ENCODE data around the gene BUB3.
"Not testable (repeated sequence)": the region's sequence is repeated elsewhere in the genome, so short reads cannot be mapped to it uniquely, and the experiment has no call there.

Gene BUB3

GRCh38 chr10:123154711-123155505, 706 bp downstream of the BUB3 start:
- no peak for DNase-seq (ENCODE audit: low read depth, low spot score)

- no peak for DNase-seq (ENCODE audit: low read depth, low spot score)
Measured at GRCh38 chr10:123156078-123156477, 1.9 kb downstream of the BUB3 start.

- DNase-seq (ENCODE audit: low read depth, low spot score), result no peak
Measured at GRCh38 chr10:123157210-123157609, 3.0 kb downstream of the BUB3 start.

DNA sequence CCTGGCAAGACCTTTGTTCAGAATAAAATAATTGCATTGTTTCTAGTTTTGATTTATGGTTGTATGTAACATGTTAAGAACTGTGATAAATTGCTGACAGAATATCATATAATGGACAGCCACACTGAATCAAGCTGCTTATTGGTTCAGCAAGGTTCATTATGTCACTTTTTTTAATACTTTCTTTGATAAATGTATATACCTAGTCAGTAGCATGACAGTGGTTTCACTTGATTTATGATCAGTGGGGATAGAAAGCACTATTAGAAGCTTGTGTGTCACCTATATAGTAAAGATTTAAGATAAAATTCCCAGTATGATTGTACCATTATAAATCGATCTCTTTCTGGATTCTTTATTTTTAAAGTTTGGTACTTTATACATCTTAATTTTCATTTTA, 4.5 kb downstream of the BUB3 start:
- DNase-seq (ENCODE audit: low read depth, low spot score), result no peak

GRCh38 chr10:123160311-123160980, 6.2 kb downstream of the BUB3 start:
- DNase-seq (ENCODE audit: low read depth, low spot score), result no peak

- no peak for DNase-seq (ENCODE audit: low read depth, low spot score)
Measured at GRCh38 chr10:123164319-123164718, 10.1 kb downstream of the BUB3 start.

- no peak for DNase-seq (ENCODE audit: low read depth, low spot score)
Measured at GRCh38 chr10:123165445-123166072, 11.4 kb downstream of the BUB3 start.

DNA sequence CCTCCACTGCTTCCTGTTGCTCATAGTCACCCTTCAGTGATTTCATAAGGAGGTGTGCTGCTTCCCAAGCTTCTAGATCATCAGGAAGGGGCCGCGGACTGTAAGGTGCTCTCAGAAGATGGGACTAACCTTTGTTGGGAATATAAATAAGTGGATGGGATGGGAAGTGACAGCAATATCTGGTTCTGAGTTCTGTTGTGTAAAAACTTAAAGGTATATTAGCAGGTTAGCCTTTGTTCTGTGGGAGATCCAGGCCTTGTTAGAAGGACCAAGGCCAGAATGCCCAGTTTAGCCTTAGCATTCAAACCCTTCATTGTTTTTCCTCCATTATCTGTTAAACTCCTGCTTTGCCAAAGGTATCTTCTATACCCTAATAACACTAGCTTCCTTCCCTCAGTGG, 12.4 kb downstream of the BUB3 start:
- DNase-seq (ENCODE audit: low read depth, low spot score), result no peak

DNA sequence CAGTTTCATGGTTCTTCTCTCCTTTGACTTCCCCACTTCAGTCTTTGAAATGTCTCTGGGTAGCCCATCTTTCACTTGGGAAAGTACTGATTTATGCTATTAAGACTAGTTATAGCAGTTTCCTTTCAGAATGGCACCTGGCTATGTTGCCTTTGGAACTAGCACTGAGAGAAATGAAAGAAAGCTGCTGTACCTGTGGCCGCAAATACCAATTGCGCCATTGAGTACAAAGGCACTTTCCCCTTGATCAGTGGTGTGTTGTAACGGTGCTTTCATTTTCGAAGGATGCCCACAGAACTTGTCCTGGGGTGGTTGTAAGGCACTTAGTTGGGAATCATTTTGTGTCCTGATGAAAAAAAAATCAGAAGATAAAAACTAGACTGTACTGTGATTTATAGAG, 16.8 kb downstream of the BUB3 start:
- DNase-seq (ENCODE audit: low read depth, low spot score), result no peak

DNA sequence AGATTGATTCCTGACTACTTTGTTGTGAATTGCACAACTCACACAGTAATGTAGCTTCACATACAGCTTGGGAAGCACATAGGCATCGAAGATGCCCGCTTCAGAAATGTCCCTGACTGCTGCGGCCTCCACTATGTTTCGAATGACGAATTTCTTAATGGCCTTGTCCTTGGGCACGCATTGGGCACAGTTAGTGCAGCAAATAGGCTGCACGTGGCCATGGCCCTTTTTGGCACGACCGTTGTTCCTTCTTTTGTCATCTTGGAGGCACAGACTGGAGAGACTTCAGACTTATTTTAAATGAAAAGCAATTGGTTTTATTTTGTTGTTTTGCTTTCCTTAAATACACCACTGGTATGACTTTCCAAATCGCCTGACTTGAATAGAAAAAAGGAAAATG, 17.4 kb downstream of the BUB3 start:
- DNase-seq (ENCODE audit: low read depth, low spot score), result not testable (repeated sequence)

- no peak for DNase-seq (ENCODE audit: low read depth, low spot score)
Measured at GRCh38 chr10:123175389-123176387, 21.5 kb downstream of the BUB3 start.

- not testable (repeated sequence) for DNase-seq (ENCODE audit: low read depth, low spot score)
Measured at GRCh38 chr10:123178390-123178789, 24.2 kb downstream of the BUB3 start.

GRCh38 chr10:123180101-123181090, 26.2 kb downstream of the BUB3 start:
- DNase-seq (ENCODE audit: low read depth, low spot score), result no peak

DNA sequence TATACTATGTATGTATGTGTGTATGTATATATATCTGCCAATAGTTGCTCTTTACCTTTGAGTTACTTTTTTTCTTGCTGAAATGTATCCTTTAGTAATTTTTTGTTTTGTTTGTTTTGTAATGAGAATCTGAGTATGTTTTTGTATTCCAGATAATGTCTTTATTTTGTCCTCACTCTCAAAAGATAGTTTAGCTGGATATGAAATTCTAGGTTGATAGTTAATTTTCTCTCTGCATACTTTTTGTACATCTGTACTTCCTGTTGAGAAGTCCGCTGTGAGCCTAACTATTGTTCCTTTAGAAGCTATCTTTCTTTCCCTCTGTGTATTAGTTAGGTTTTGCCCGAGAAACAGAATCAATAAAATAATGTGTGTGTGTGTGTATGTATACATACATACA, 29.5 kb downstream of the BUB3 start:
- DNase-seq (ENCODE audit: low read depth, low spot score), result no peak

DNA sequence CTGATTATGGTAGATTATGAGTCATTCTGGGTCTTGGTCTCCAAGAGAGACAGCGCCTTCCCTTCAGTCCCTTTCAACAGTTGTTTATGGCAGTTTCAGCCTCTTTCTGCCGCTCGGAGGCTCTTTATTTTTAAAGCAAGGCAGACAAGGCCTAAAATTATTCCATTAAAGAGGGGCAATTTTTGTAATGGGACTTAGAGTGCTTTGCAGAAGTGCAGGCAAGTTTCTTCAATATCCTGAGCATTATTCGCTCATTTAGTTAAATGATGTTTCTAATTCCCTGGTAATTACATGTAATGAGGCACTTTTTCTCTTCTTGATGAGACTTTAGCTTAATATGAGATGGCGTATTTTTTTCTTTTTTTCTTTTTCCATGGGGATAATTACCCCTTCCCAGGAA, 33.6 kb downstream of the BUB3 start:
- no peak for DNase-seq (ENCODE audit: low read depth, low spot score)

- no peak for DNase-seq (ENCODE audit: low read depth, low spot score)
Measured at GRCh38 chr10:123191886-123192285, 37.7 kb downstream of the BUB3 start.

DNA sequence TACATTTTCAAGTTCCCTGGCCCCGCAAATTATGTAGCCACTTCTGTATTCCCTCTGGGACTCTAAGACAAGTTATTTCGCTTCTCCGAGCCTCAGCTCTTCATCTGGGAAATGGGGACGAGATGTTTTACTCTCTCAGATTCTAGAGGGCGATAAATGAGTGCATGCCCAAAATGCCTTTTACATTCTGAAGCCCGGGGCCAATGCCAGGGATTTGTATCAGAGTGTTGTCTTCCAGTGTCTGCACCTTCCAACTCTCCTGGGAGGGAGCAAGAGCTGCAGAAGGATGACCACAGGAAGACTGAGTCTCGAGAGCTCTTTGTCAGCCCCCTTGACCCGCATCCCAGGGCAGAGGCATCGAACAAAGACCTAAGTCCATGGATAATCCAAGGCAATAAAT, 39.9 kb downstream of the BUB3 start:
- no peak for DNase-seq (ENCODE audit: low read depth, low spot score)

- DNase-seq (ENCODE audit: low read depth, low spot score), result no peak
Measured at GRCh38 chr10:123200531-123200930, 46.3 kb downstream of the BUB3 start.

- no peak for DNase-seq (ENCODE audit: low read depth, low spot score)
Measured at GRCh38 chr10:123202506-123202905, 48.3 kb downstream of the BUB3 start.

- DNase-seq (ENCODE audit: low read depth, low spot score), result no peak
Measured at GRCh38 chr10:123203393-123204126, 49.4 kb downstream of the BUB3 start.
